ENCODE results near the gene PLCL1.
"Not testable (repeated sequence)": the region's sequence is repeated elsewhere in the genome, so short reads cannot be mapped to it uniquely, and the experiment has no call there.

The PLCL1 gene

GRCh38 chr2:198000417-198000816 lies 196.0 kb downstream of the PLCL1 start:
- DNase-seq (ENCODE audit: low read depth) = no peak

- DNase-seq (ENCODE audit: low read depth) = no peak
Observed at GRCh38 chr2:198004173-198004572, 199.8 kb downstream of the PLCL1 start.

- no peak for DNase-seq (ENCODE audit: low read depth)
Observed at GRCh38 chr2:198004921-198005829, 200.8 kb downstream of the PLCL1 start.

GRCh38 chr2:198006733-198007132 lies 202.3 kb downstream of the PLCL1 start:
- DNase-seq (ENCODE audit: low read depth) = no peak

- no peak for DNase-seq (ENCODE audit: low read depth)
Observed at GRCh38 chr2:198008230-198008629, 203.8 kb downstream of the PLCL1 start.

GRCh38 chr2:198012025-198012424 lies 207.6 kb downstream of the PLCL1 start:
- no peak for DNase-seq (ENCODE audit: low read depth)

- DNase-seq (ENCODE audit: low read depth) = no peak
Observed at GRCh38 chr2:198016243-198016642, 211.8 kb downstream of the PLCL1 start.

GRCh38 chr2:198017068-198017467 lies 212.7 kb downstream of the PLCL1 start:
- DNase-seq (ENCODE audit: low read depth) = no peak

- DNase-seq (ENCODE audit: low read depth) = no peak
Observed at GRCh38 chr2:198028955-198029354, 224.6 kb downstream of the PLCL1 start.

GRCh38 chr2:198029576-198029975 lies 225.2 kb downstream of the PLCL1 start:
- not testable (repeated sequence) for DNase-seq (ENCODE audit: low read depth)

- no peak for DNase-seq (ENCODE audit: low read depth)
Observed at GRCh38 chr2:198033626-198034025, 229.2 kb downstream of the PLCL1 start.

GRCh38 chr2:198036029-198036879 lies 231.9 kb downstream of the PLCL1 start:
- DNase-seq (ENCODE audit: low read depth) = no peak

- no peak for DNase-seq (ENCODE audit: low read depth)
Observed at GRCh38 chr2:198040835-198041234, 236.4 kb downstream of the PLCL1 start.

- DNase-seq (ENCODE audit: low read depth) = no peak
Observed at GRCh38 chr2:198042189-198042588, 237.8 kb downstream of the PLCL1 start.

- DNase-seq (ENCODE audit: low read depth) = no peak
Observed at GRCh38 chr2:198044777-198045176, 240.4 kb downstream of the PLCL1 start.

- no peak for DNase-seq (ENCODE audit: low read depth)
Observed at GRCh38 chr2:198045227-198045626, 240.8 kb downstream of the PLCL1 start.

- no peak for DNase-seq (ENCODE audit: low read depth)
Observed at GRCh38 chr2:198052741-198053140, 248.3 kb downstream of the PLCL1 start.

- no peak for DNase-seq (ENCODE audit: low read depth)
Observed at GRCh38 chr2:198053148-198053547, 248.8 kb downstream of the PLCL1 start.

- DNase-seq (ENCODE audit: low read depth) = no peak
Observed at GRCh38 chr2:198053776-198054175, 249.4 kb downstream of the PLCL1 start.

- peak; percentile 19 for DNase-seq (ENCODE audit: low read depth)
Observed at GRCh38 chr2:198054299-198054698, 249.9 kb downstream of the PLCL1 start.

- DNase-seq (ENCODE audit: low read depth) = no peak
Observed at GRCh38 chr2:198055716-198056115, 251.3 kb downstream of the PLCL1 start.

- DNase-seq (ENCODE audit: low read depth) = no peak
Observed at GRCh38 chr2:198056836-198057235, 252.4 kb downstream of the PLCL1 start.

- no peak for DNase-seq (ENCODE audit: low read depth)
Observed at GRCh38 chr2:198059800-198060199, 255.4 kb downstream of the PLCL1 start.
